Measurements from ENCODE around the gene CLIC3.
"Not testable (repeated sequence)": the region's sequence is repeated elsewhere in the genome, so short reads cannot be mapped to it uniquely, and the experiment has no call there.

The CLIC3 gene

DNA sequence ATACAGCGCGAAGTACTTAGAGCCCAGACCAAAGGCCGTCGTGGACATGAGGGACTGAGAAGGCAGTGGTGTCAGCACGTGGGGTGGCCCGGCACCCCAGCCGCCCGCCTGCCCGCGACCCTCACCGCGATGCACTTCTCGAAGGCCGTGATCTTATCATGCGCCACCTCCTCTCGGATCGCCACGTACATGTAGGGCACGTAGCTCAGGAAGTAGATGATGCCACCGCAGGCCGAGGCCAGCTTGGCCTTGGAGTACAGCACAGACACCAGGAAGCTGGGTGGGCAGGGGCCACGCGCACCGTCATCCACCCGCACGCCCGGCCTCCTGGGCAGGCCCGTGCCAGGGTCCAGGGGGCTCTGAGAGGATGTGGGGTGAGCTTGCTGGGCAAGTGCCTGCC is 20.7 kb upstream of the CLIC3 start:
- DNase-seq (ENCODE audit: low spot score) = no peak

DNA sequence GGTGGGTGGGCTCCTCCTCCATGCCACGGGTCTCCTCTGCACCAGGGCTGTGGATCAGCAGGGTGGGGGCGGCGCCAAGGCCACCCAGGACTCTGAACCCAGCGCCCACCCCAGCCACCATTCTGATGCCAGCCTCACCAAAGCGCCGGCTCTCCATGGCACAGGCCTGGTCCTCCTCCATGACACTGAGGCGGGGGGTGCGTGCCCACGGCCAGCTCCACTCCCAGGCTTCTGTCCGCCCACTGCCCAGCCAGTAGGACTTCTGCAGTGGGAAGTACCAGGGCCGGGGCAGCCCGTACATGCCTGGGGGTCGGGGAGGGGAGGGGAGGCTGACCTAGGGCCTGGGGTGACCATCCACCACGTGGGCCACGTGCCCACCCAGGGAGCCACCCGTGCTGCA is 20.1 kb upstream of the CLIC3 start:
- DNase-seq (ENCODE audit: low spot score) = no peak

DNA sequence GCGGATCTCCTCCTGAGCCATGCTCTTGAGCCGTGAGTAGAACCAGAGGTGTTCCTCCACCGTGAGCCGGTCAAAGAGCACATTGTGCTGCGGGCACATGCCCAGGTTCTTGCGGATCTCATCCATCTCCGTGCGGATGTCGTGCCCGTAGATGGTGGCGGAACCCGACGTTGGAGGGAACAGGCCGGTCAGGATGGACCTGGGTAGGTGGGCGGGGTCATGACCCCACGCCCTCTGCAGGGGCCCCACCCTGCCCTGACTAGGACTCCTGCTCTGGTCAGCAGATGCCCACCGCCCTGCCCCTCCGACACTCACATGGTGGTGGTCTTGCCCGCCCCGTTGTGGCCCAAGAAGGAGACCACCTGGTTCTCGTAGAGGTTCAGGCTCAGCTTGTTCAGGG is 19.6 kb upstream of the CLIC3 start:
- DNase-seq (ENCODE audit: low spot score) = no peak

DNA sequence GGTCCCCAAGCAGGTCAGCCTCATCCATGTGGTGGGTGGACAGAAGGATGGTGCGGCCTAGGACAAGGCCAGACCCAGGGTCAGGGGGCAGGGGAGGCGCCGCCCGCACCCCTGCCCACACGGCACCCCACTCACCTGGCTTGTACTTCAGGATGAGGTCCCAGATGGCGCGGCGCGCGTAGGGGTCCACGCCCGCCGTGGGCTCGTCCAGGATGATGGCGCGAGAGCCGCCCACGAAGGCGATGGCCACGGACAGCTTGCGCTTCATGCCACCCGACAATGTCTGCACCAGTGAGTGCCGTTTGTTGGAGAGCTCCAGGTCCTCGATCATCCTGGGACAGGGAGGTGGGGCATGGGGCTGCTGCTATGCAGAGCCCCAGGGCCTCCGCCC is 19.2 kb upstream of the CLIC3 start:
- DNase-seq (ENCODE audit: low spot score) = no peak

DNA sequence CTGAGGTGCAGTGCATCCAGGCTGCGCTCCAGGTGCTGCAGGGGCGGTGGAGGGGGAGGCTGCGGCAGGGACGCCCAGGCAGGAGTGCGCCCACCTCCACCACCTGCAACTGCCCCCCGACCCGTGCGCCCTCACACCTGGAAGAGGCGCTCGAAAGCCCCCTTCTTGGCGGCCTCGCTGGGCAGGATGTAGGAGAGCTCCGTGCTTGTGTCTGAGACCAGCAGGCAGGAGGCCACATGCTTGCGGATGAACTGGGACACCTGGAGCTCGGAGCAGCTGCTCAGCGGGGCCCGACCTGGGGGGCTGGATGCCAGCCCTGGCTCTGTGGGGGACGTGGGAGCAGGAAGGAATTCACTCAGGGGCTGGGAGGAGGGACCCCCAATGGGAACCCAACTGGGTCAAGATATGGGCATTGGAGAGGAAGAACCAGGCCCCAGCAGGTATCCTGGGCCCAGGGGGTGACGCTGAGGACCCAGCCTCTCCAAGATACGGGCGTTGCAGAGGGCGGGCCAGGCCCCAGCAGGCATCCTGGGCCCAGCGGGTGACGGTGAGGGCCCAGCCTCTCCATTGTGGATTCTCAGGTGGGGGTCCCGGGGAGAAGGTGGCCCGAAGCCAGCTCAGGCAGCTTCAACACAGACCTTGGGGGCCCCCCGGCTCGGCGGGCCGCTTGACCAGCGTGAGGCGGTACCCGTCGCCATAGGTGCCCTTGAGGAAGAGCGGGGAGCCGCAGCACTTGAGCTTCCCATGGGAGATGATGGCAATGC is 18.6 kb upstream of the CLIC3 start:
- no peak for DNase-seq (ENCODE audit: low spot score)

DNA sequence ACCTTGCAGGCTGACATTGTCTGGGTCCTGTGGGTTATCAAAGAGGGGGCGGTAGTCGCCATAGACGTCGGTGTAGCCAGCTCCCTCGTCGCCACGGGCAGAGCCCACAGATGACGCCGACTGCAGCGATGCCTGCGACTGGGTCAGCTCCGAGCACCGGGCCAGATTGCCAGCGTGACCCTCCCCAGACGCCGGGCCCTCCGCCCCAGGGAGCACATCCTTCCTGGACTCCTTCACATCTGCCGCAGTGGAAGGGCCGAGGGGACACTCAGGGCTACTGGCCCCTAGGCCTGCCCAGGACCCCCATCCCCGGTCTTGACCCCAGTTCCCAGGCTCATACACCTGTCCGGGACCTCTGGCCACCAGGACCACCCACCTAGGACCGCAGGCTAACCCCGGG is 17.8 kb upstream of the CLIC3 start:
- DNase-seq (ENCODE audit: low spot score) = no peak

DNA sequence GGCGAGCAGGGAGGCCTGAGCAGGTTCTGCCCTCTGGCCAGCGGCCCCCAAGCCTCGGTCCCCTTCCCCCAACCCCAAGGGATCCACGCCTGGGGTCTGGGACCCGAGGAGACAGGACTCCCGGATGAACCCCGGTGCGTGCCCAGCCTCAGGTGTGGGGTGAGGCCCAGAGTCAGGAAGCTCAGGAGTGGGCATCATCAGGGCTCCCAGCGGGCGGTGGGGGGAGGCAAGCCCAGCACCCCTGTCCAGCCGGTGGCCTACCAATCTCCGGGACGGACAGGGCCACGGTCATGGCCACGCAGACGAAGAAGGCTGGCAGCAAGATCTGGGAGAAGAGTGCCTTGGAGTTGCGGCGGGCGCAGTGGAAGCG is 17.2 kb upstream of the CLIC3 start:
- DNase-seq (ENCODE audit: low spot score) = no peak

DNA sequence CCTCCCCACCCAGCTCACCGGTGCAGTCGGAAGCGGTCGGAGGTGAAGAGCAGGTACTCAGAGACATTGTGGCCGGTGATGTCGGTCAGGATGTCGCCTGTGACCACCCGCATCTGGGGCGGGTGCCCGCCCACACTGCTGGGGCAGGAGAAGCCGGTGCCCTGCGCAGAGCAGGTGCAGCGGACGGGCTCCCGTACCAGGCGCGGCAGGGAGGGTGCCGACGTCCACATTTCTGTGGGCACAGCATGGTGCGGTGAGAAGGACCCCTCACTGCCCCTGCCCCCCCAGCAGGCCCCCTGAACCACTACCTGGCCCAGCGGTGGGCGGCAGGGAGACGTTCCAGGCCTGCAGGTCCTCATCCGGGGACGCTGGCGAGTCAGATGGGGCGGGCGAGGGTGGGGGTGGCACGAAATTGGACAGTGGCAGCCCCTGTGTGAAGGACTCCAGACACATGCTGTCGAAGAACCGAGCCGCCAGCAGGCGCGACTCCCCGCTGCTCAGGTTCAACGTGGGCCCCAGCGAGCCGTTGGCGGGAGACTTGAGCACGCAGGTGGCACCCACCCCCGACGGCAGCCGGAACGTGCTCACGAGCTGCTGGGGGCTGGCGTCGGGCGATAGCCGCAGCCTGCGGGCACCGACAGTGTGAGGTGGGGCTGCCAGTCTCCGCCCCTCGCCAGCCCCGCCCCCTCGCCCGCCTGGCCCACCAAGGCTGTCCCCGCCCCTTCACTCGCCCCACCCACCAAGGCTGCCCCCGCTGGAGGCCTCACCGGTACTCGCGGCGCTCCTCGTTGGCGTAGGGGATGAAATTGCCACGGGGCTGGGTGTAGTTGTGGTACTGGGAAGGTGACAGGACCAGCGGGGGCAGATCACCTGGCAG is 16.6 kb upstream of the CLIC3 start:
- peak; percentile 96 for DNase-seq (ENCODE audit: low spot score)

DNA sequence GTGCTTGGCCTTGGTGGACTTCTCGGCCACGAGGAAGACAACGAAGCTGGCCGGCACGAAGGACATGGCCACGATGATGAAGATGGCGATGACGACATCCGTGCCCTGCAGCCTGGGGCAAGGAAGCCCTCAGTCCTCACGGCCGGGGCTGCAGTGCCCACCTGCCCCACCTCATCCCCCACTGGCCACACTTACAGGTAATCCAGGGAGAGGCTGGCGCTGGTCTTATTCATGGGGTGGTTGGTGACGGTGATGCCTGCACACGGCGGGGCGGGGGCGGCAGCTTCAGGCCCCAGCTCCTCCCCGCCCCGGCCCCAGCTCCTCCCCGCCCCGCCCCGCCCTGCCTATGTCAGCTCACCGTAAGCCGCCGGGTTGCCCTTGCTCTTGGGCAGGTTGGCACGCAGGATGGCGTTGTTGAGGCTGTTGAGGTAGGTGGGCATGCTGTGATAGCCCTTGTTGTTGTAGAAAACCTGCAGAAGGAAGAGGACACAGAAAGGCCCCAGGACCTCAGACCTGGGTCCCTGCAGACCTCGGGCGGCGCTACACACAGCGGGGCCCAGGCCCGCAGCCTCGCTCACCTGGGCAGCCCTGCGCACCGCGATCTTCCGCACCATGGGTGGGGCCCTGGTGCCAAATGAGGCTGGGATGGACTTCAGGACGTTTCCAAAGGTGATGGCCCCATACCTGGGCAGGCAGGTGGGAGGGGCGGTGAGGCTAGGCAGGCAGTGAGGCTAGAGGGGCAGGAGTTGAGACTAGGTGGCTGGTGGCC is 15.7 kb upstream of the CLIC3 start:
- no peak for DNase-seq (ENCODE audit: low spot score)

DNA sequence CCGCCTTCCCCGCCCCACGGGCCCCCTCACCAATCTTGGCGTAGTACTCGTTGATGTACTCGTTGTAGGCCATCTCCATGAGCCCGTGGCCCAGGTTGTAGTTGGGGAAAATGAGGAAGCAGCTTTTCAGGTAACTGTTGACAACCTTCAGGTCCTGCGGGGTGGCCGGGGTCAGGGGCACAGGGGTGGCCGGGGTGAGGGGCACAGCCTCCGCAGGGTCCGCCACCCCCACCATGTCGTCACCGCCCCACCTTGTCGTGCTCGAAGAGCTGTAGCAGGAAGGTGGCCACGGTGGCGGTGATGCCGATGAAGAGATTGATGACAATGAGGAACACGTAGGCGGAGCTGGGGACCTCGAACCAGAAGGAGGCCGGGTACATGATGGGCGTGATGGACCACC is 14.8 kb upstream of the CLIC3 start:
- DNase-seq (ENCODE audit: low spot score) = no peak

DNA sequence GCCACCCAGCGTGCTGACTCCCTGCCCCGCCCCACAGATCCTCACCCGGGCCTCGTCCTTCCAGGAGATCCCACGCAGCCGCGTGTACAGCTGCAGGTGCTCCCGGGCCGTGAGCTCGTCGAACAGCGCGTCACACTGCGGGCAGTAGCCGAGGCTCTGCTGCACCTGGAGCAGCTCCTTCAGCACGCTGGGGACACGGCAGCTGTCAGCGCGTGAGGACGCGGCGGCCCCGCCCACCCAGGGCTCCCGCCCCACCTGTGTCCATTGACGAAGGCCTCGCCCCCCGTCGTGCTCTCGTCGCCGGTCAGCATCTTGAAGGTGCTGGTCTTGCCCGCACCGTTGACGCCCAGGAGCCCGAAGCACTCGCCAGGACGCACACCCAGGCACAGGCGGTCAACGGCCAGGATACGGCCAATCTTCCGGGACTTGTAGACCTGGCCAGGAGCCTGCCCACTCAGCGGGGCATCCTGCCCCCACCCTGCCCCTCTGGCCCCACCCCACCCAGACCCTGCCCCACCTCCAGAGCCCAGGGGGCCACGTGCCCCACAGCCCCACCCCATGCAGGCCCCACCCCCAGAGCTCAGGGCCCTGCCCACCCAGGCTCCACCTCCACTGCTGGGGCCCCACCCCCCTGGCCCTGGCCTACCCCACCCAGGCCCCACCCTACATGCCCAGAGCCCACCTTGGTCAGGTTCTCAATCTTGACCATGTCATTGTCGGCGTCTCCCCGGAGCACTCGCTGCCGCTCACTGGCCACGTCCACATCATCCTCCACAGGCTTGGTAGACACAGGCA is 13.8 kb upstream of the CLIC3 start:
- no peak for DNase-seq (ENCODE audit: low spot score)

DNA sequence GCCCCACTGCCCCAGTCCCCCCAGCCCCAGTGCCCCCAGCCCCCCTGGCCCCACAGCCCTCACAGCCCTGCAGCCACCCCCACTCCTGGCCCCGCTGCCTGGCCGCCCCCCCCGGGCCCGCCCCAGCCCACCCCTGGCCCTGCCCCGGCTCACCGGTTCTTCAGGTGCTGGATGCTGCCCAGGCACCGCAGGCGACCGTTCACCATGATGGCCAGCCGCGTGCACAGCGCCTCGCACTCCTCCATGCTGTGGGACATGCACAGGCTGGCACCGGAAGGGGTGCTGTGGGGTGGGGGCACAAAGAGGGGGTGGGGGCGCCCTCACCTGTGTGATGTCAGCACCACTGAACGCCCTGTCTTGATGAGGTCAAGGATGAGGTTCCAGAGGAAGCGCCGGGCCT is 12.8 kb upstream of the CLIC3 start:
- no peak for DNase-seq (ENCODE audit: low spot score)

DNA sequence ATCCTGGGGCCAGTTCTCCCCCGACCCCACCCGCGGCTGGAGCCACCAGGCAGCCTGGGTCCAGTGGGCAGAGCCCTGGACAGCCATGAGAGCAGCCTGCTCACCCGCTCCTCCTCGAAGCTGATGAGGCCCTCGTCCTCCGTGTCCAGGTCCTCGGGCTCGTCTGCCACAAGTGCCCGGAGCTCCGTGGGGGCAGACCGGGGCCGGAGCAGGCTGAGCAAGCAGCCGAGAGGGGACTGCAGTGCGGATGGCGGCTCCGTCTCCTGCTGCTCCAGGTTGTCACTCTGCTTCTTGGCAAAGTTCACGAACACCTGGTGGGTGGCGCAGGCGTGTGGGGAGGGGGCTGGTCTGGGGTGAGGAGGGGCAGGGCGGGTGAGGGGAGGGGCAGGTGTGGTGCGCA is 11.9 kb upstream of the CLIC3 start:
- no peak for DNase-seq (ENCODE audit: low spot score)

DNA sequence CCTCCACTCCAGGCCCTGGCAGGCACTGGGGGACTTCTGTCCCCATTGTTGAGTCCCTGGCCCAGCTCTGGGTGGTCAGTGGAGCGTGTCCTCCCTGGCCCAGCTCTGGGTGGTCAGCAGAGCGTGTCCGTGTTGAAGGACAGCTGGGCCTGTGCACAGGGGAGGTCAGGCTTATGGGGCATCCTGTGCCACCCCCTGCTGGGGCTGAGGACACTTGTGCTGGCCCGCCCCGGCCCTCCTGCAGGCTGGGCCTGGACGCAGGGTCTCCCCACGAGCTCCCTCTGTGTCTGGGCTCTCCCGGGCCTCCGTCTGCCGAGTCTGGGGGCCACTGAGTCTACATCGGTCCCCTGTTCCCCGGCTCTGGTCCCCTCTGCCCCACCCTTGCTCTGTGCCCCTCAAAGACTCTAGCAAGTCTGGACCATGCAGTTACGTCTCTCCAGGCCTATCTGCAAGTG is 11.5 kb upstream of the CLIC3 start:
- no peak for DNase-seq (ENCODE audit: low spot score)

DNA sequence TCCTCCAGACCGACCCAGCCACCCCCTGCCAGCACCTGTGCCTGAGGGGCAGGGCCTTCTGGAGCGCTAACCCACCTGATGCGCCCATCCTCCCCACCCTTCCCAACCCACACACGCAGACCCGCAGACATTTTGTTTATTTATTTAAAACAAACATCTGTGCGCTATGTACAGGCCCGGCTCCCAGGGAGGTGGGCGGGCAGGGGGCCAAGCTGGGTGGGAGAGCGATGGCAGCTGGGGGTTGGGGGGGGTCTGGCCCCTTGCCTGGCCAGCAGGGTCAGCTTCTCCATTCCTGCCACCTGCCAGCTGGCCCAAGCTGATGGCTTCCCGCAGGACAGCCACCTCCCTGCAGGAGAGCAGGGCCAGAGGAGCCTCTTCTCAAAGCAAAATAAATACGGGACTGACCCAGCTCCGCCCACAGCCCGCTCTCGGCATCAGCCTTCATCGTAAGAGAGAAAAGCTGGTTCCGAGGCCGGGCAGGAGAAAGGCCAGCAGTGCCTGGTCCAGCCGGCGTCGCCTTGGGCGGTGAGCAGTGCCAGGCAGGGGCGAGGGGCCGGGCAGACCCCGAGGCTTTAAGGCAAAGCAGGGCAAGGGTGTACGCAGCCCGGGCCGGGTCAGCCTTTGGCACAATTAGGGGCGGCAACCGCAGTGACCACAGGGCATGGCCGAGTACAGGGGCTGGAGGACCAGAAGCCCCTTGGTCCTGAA is 10.9 kb upstream of the CLIC3 start:
- DNase-seq (ENCODE audit: low spot score) = no peak

DNA sequence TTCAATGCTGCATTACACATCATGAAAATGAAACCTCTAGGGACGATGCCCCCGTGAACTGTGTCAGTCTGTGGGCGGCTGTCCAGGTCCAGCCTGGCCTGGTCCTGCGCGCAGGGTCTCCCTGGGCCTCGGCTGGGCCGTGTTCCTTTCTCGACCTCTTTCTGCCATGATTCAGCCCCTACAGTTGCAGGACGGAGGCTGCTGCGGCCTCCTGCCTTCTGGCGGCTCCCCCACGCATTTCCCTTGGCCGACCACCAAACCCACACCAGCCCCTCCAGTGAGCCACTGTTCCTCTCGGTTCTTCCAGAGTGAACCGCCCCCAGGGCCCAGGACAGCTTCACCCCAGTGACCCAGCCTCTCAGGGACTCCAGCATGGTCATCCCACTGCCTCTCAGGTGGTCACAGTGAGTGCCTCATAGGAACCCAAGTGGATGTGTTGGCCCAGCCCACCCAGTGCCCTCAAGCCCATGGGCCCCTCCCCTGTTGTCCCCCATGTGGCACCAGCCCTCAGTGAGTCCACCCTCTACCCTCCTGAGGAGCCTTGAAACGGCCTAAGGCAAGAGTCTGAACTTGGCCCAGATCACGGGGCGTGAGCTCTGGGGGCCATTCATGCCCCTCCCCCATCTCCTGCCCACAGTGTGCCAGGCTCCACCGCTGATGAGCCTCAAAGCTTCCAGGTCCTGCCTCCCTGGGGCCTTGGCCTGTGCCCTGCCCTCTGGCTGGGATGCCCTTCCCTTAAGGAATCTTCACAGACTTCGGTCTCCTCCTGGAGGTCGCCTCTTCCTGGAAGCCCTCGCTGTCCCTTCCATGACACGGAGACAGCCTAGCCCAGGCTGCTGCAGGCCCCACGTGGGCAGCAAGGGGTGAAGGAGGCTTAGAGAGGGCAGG is 10.0 kb upstream of the CLIC3 start:
- no peak for DNase-seq (ENCODE audit: low spot score)

DNA sequence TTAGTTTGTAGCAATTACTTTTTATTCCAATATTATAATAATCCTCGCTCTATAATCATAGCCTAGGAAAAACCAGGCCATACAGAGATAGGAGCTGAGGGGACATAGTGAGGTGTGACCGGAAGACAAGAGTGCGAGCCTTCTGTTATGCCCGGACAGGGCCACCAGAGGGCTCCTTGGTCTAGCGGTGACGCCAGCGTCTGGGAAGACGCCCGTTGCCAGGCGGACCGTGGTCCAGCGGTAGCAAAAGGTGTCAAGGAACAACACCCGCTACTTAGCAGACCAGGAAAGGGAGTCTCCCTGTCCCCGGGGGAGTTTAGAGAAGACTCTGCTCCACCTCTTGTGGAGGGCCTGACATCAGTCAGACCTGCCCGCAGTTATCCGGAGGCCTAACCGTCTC is 7.9 kb upstream of the CLIC3 start:
- DNase-seq (ENCODE audit: low spot score) = not testable (repeated sequence)

DNA sequence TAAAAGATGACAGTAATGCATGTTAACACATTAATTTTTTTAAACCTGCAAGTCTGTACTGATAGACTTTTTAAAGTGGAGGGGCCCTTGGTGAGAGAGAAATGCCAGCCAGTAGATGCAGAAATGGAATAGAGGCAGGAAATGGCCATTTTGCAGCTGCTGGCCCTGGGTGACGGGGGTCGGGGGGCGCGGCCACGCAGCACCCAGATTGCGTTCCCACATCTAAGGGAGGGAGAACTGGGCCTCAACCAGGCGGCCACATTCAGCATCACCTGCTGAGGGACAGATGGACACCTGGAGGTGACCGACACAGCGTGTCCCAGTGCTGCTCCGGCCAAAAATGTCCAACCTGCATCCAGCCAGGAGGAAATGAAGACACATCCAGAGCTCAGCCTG is 6.3 kb upstream of the CLIC3 start:
- peak; percentile 4 for DNase-seq (ENCODE audit: low spot score)

DNA sequence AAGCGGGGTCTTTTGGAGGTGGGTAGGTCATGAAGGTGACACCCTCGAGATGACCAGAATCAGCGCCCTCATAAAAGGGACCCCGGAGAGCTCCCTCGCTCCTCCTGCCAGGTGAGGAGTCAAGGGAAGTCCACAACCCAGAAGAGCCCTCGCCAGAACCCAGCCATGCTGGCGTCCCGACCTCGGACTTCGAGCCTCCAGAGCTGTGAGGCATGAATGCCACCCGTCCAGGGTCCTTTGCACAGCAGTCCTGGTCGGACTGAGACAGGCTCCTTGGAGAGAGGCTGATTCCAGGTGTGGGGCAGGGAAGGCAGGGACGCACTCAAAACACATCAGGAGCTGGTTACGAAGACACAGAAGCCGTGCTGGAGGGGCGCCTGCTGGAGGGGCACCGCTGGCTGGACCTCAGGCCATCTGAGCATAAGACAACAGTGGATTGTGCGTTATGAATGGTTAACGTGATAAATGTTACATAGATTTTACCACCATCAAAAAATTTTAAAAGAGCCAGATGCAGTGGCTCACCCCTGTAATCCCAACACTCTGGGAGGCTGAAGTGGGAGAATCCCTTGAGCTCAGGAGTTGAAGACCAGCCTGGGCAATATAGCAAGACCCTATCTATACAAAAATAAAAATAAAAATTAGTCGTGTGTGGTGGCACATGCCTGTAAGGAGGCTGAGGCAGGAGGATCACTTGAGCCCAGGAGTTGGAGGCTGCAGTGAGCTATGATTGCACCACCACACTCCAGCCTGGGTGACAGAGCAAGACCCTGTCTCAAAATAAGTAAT is 5.7 kb upstream of the CLIC3 start:
- DNase-seq (ENCODE audit: low spot score) = peak; percentile 3

All from iPS-NIHi11 (cell line).